GM19023 (cell line): Measurements from ENCODE around the gene CLCA2.

Source experiments
- ATAC-seq: cut with Tn5 transposase; IDR thresholded peaks from one replicate; pipeline ENCODE4 v1.9.1; 2021; ENCODE audit warnings: mild to moderate bottlenecking, moderate library complexity; ENCODE audit not compliant: unreplicated experiment

The CLCA2 gene

GRCh38 chr1:86429122-86429725 lies 5.3 kb downstream of the CLCA2 start:
- ATAC-seq = no peak

GRCh38 chr1:86429835-86430234 lies 5.9 kb downstream of the CLCA2 start:
- no peak for ATAC-seq

- ATAC-seq = no peak
Observed at GRCh38 chr1:86430376-86430775, 6.4 kb downstream of the CLCA2 start.

GRCh38 chr1:86434059-86434458 lies 10.1 kb downstream of the CLCA2 start:
- ATAC-seq = no peak

- ATAC-seq = no peak
Observed at GRCh38 chr1:86435327-86435726, 11.4 kb downstream of the CLCA2 start.

GRCh38 chr1:86436041-86436440 lies 12.1 kb downstream of the CLCA2 start:
- no peak for ATAC-seq

GRCh38 chr1:86441581-86441980 lies 17.6 kb downstream of the CLCA2 start:
- ATAC-seq = no peak

GRCh38 chr1:86441997-86442396 lies 18.0 kb downstream of the CLCA2 start:
- ATAC-seq = no peak

GRCh38 chr1:86445919-86446318 lies 21.9 kb downstream of the CLCA2 start:
- no peak for ATAC-seq

- no peak for ATAC-seq
Observed at GRCh38 chr1:86447198-86447790, 23.3 kb downstream of the CLCA2 start.

GRCh38 chr1:86448670-86449069 lies 24.7 kb downstream of the CLCA2 start:
- ATAC-seq = no peak

- no peak for ATAC-seq
Observed at GRCh38 chr1:86449103-86449502, 25.1 kb downstream of the CLCA2 start.

- no peak for ATAC-seq
Observed at GRCh38 chr1:86450847-86451246, 26.9 kb downstream of the CLCA2 start.

- ATAC-seq = no peak
Observed at GRCh38 chr1:86453664-86454063, 29.7 kb downstream of the CLCA2 start.

- no peak for ATAC-seq
Observed at GRCh38 chr1:86455073-86455472, 31.1 kb downstream of the CLCA2 start.

- no peak for ATAC-seq
Observed at GRCh38 chr1:86460998-86461397, 37.0 kb downstream of the CLCA2 start.

- ATAC-seq = no peak
Observed at GRCh38 chr1:86461482-86461881, 37.5 kb downstream of the CLCA2 start.

GRCh38 chr1:86464819-86465218 lies 40.8 kb downstream of the CLCA2 start:
- ATAC-seq = no peak

- ATAC-seq = no peak
Observed at GRCh38 chr1:86466109-86466844, 42.3 kb downstream of the CLCA2 start.

- no peak for ATAC-seq
Observed at GRCh38 chr1:86466986-86467385, 43.0 kb downstream of the CLCA2 start.

- no peak for ATAC-seq
Observed at GRCh38 chr1:86468501-86468977, 44.6 kb downstream of the CLCA2 start, which contains the start of gene CLCA1. CLCA1 (plus strand) TSS chr1:86468927; CDS start chr1:86468972, 45 bp downstream.

GRCh38 chr1:86470859-86471258 lies 46.9 kb downstream of the CLCA2 start:
- ATAC-seq = peak; percentile 58
